Activated T-helper 1 cell treated with anti-CD3 and anti-CD28 coated beads, Interleukin-12 subunit alpha, Interleukin-12 subunit beta, Interleukin-2, Interleukin-4 antibody, amounts not matched to agents 30 ng/mL and 10 ng/mL and 1 ng/mL, durations not matched to agents 14 hours and 24 hours and 36 hours (primary cell): ENCODE results near the gene NEGR1. TPM values are rescaled to one million over a fixed set of nuclear protein-coding genes. Genes with fewer than 3 reads are reported as not detected.

Experiments
- DNase-seq: peaks from one replicate; pipeline ENCODE4 v3.0.0; 2021; ENCODE audit warnings: low spot score
- H3K27ac Mint-ChIP-seq: one replicate; pipeline ENCODE4 v1.8.0; 2021; ENCODE audit warnings: mild to moderate bottlenecking, mixed read lengths
- H3K27me3 Mint-ChIP-seq: one replicate; pipeline ENCODE4 v1.8.0; 2022; ENCODE audit warnings: mild to moderate bottlenecking, moderate library complexity, mixed read lengths; ENCODE audit not compliant: insufficient read depth
- H3K36me3 Mint-ChIP-seq: one replicate; pipeline ENCODE4 v1.8.0; 2021; ENCODE audit warnings: low read depth, mixed read lengths
- H3K4me1 Mint-ChIP-seq: one replicate; pipeline ENCODE4 v1.8.0; 2021; ENCODE audit warnings: low read depth, mixed read lengths
- H3K4me3 Mint-ChIP-seq: one replicate; pipeline ENCODE4 v1.8.0; 2021; ENCODE audit warnings: mild to moderate bottlenecking, moderate library complexity, mixed read lengths
- H3K9me3 Mint-ChIP-seq: one replicate; pipeline ENCODE4 v1.8.0; 2021; ENCODE audit warnings: mixed read lengths
- intact Hi-C: fragments of 100-400 bp; cut with micrococcal nuclease; formaldehyde crosslinking; loops from one replicate; pipeline ENCODE4 v1.15.1; 2024
- total RNA-seq: library from RNA; stranded (reverse); gene quantifications from 2 replicates; pipeline ENCODE4 v1.2.3, GENCODE V29; 2022

The NEGR1 gene
- total RNA-seq, 1 donor from 2014 or later, result not detected

DNA sequence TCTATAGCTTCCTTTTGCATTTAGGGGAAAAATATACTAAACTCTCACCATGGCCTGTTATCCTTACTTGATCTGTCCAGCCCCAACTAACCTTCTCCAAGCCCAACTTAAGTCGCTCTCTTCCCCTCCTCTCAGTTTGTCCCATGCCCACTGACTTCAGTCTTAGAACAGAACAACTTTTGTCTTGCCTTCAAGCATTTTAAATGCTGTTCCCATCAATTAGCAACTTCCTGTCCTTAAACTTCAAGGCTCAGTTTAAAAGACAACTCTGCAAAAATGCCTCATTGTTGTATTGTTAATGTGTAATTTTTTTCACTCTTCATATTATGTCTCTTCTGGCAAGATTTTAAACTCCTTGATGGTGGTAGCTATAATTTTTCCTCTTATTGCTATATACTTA lies 526.9 kb downstream of the NEGR1 start:
- H3K4me3 Mint-ChIP-seq, result no peak overlapping the region
- H3K9me3 Mint-ChIP-seq, result no peaks in the 10 kb centered on the region
- intact Hi-C loops, result no loop called here
- H3K27ac Mint-ChIP-seq, result no peak overlapping the region
- H3K27me3 Mint-ChIP-seq, result no peaks in the 10 kb centered on the region
- no peaks in the 10 kb centered on the region for H3K36me3 Mint-ChIP-seq
- H3K4me1 Mint-ChIP-seq, result no peaks in the 10 kb centered on the region
- DNase-seq, result no peak

DNA sequence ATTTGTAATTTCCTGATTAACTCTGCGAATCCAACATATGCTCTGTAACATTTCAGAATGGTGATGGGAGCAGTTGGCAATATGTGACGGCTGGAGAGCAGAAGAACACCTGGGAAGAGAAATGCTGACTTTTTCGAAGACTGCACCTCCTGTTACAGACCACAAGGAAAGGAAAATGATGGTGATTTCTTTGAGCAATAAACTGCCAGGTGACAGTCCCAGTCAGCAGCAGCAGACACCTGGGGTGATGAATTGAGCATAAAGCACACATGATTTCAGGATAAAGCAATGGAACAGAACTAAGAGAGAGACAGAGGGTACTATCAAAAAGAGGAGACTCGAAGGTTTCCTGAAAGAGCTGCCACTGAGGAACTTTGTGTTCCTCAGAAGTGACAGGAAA lies 528.6 kb downstream of the NEGR1 start:
- Mint-ChIP-seq H3K4me3 (no peak overlapping the region), H3K9me3 (no peaks in the 10 kb centered on the region), H3K27ac (no peak overlapping the region), H3K4me1 (no peaks in the 10 kb centered on the region), H3K27me3 (no peaks in the 10 kb centered on the region), H3K36me3 (no peaks in the 10 kb centered on the region)
- intact Hi-C loops, result no loop called here
- no peak for DNase-seq

DNA sequence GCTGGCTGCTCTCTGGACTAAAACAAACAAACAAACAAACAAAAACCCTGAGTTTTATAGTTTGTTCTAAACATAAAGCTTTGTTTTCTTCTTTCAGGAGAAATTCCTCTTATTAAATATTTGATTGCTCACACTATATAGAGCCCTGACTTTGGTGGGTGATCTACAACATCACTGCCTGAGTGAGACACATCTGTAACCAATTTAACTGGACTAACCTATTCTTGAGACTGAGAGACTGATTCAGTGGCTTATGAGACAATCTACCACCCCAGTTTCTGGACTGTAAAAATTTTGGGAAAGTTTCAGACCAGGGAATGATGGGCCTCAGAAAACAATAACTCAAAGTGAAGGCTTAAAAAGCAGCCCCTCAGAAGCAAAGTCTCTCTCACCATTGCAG lies 537.0 kb downstream of the NEGR1 start:
- Mint-ChIP-seq H3K27ac (no peak overlapping the region), H3K36me3 (no peaks in the 10 kb centered on the region), H3K4me1 (no peaks in the 10 kb centered on the region), H3K4me3 (no peak overlapping the region), H3K27me3 (no peaks in the 10 kb centered on the region), H3K9me3 (no peaks in the 10 kb centered on the region)
- no peak for DNase-seq
- intact Hi-C loops, result no loop called here

DNA sequence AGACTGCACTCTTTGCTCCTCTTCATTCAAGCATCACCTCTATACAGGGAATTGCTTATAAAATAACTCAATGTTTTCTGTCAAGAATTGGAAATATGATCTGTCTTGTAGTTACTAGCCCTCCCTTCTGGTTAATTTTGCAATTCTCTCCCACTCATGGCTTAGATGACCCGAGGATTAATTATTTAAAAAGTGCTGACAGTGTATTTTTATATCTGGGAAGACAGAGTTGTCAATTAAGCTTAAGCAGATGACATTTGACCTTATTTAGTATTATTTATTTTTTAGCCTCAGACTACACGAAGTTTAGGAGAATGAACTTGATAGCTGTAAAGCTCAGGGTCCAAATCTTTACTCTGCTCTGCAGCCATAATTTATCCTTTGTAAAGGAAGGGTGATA lies 538.5 kb downstream of the NEGR1 start:
- Mint-ChIP-seq H3K36me3 (no peaks in the 10 kb centered on the region), H3K27ac (no peak overlapping the region), H3K4me3 (no peak overlapping the region), H3K27me3 (no peaks in the 10 kb centered on the region), H3K4me1 (no peaks in the 10 kb centered on the region), H3K9me3 (no peaks in the 10 kb centered on the region)
- no peak for DNase-seq
- intact Hi-C loops, result no loop called here

DNA sequence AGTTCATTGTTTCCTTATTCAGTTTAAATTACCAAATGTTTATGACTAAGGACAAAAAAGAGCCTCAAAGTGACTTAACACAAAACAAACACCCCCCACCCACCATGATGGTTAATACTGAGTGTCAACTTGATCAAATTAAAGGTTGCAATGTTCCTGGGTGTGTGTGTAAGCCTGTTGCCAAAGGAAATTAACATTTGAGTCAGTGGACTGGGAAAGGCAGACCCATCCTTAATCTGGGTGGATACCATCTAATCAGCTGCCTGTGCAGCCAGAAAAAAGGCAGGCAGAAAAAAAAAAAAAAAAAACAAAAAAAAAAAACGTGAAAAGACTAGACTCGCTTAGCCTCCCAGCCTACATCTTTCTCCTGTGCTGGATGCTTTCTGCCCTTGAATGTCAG lies 543.4 kb downstream of the NEGR1 start:
- no peaks in the 10 kb centered on the region for H3K4me1 Mint-ChIP-seq
- no peak for DNase-seq
- H3K36me3 Mint-ChIP-seq, result no peaks in the 10 kb centered on the region
- H3K9me3 Mint-ChIP-seq, result no peaks in the 10 kb centered on the region
- no peaks in the 10 kb centered on the region for H3K27me3 Mint-ChIP-seq
- no peak overlapping the region for H3K27ac Mint-ChIP-seq
- intact Hi-C loops, result no loop called here
- no peak overlapping the region for H3K4me3 Mint-ChIP-seq

DNA sequence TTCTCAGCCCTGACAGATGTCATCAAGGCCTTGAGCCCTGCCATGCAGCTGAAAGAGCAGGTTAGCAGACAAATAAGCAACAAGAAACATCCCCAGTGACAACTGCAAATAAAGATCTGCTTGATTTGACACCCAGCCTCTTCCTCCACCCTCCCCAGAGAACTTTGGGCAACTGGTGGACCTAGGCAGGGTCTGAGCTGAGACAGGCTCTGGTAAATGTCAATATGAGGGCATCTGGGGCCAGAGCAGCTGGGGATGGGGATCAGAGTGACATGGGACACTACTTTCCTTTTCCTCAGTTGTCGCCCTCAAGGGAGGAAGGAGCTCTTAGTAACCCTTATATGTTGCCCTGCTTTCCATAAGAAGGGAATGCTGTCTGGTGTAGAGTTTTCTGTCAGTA lies 544.1 kb downstream of the NEGR1 start:
- no peaks in the 10 kb centered on the region for H3K27me3 Mint-ChIP-seq
- no peaks in the 10 kb centered on the region for H3K9me3 Mint-ChIP-seq
- intact Hi-C loops, result no loop called here
- no peak overlapping the region for H3K27ac Mint-ChIP-seq
- no peak for DNase-seq
- H3K36me3 Mint-ChIP-seq, result no peaks in the 10 kb centered on the region
- no peak overlapping the region for H3K4me3 Mint-ChIP-seq
- H3K4me1 Mint-ChIP-seq, result no peaks in the 10 kb centered on the region

DNA sequence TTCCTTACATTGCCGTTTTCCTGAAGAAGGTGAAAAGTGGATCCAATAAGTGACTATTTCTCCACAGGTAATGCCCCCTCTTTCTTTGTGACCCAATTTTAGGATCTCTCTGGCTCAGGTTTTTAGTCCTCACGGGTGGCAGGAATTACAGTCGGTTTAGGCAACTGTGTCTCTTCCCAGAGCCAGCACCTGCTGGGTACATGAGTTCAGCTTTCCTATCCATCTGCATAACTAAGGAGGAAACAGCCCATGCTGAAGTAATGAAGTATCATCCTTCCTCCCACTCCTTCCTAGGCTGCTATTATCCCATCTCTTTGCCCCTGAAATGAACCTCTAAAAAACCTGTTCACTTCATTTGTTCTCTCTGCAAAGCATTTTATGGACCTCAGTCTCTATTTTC lies 544.6 kb downstream of the NEGR1 start:
- Mint-ChIP-seq H3K27me3 (no peaks in the 10 kb centered on the region), H3K27ac (no peak overlapping the region), H3K9me3 (no peaks in the 10 kb centered on the region), H3K36me3 (no peaks in the 10 kb centered on the region), H3K4me1 (no peaks in the 10 kb centered on the region), H3K4me3 (no peak overlapping the region)
- intact Hi-C loops, result no loop called here
- no peak for DNase-seq

DNA sequence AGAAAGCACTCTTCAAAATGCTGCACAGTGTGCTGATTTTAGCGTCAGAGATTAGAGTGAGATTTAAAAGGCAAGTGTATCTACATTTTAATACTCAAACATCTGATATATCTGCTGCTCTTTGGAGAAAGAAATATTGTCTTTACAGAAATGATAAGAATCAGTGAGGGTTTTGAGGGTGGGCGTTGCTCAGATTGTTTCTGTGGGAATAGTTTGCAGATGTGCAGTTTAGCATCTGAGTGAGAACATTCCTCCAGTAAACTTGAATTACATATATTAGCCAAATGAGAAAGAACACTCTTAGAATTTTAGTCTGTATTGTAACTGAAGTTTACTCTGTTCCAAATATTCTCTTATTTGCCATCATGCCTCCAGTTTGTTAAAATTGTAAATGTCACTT lies 549.2 kb downstream of the NEGR1 start:
- H3K4me1 Mint-ChIP-seq, result no peaks in the 10 kb centered on the region
- no peaks in the 10 kb centered on the region for H3K36me3 Mint-ChIP-seq
- no peak overlapping the region for H3K27ac Mint-ChIP-seq
- intact Hi-C loops, result no loop called here
- H3K9me3 Mint-ChIP-seq, result no peaks in the 10 kb centered on the region
- no peak overlapping the region for H3K4me3 Mint-ChIP-seq
- no peak for DNase-seq
- H3K27me3 Mint-ChIP-seq, result no peaks in the 10 kb centered on the region

DNA sequence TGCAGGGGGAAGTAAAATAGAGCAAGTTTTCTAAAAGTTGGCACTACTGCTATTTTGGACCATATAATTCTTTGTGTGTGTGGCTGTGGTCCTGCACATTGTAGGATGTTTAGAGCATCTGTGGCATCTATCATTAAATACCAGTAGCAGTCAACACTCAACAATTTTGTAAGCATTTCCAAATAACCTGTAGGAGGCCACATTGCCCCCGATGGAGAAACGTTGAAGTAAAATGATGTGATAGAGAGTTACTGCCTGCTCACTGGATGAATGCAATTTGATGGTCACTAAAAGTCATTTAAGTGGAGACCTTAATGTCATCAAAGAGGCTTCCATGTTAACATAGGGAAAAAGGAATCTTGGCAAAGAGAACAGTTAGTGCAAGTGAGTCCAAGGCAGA lies 560.8 kb downstream of the NEGR1 start:
- no peak for DNase-seq
- Mint-ChIP-seq H3K4me3 (no peak overlapping the region), H3K36me3 (no peaks in the 10 kb centered on the region), H3K27me3 (no peaks in the 10 kb centered on the region), H3K9me3 (no peaks in the 10 kb centered on the region), H3K27ac (no peak overlapping the region), H3K4me1 (no peaks in the 10 kb centered on the region)
- intact Hi-C loops, result no loop called here

DNA sequence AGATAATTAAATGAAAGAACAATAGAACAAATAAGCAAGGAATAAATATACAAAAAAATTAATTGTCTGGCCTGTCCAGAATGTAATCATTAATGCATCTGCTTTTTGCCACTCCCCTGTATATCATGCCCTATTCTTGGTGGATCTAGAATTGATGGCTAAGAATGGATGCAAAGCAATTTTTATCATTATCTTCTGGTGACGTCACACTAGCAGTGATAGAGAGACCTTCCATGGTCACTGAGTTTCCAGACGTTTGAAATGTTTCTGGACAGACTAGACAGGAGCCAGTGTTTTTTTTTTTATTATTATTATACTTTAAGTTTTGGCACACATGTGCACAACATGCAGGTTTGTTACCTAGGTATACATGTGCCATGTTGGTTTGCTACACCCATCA lies 563.0 kb downstream of the NEGR1 start:
- no peak overlapping the region for H3K27ac Mint-ChIP-seq
- intact Hi-C loops, result no loop called here
- no peak overlapping the region for H3K4me3 Mint-ChIP-seq
- no peak for DNase-seq
- H3K9me3 Mint-ChIP-seq, result no peaks in the 10 kb centered on the region
- no peaks in the 10 kb centered on the region for H3K36me3 Mint-ChIP-seq
- H3K27me3 Mint-ChIP-seq, result no peaks in the 10 kb centered on the region
- no peaks in the 10 kb centered on the region for H3K4me1 Mint-ChIP-seq

DNA sequence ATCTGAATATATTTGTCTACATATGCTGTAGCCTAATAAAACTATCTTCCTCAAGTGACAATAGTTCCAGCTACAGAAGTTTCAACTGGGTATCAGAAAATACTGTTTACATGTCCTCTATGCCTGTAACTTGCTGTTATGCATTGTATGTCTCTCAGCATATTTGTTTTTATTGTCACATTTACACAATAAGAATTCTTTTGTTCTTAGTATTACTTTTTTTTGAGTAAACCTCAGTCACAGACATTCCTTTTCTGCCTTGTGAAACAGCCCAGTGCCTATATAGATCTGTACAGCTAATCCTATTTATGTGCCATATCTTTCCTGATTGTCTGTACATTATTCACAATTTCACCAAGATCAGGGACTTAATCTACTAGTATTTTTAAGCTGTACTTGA lies 565.2 kb downstream of the NEGR1 start:
- no peaks in the 10 kb centered on the region for H3K9me3 Mint-ChIP-seq
- no peaks in the 10 kb centered on the region for H3K4me1 Mint-ChIP-seq
- no peak overlapping the region for H3K27ac Mint-ChIP-seq
- no peaks in the 10 kb centered on the region for H3K27me3 Mint-ChIP-seq
- no peak for DNase-seq
- no peaks in the 10 kb centered on the region for H3K36me3 Mint-ChIP-seq
- intact Hi-C loops, result no loop called here
- no peak overlapping the region for H3K4me3 Mint-ChIP-seq

DNA sequence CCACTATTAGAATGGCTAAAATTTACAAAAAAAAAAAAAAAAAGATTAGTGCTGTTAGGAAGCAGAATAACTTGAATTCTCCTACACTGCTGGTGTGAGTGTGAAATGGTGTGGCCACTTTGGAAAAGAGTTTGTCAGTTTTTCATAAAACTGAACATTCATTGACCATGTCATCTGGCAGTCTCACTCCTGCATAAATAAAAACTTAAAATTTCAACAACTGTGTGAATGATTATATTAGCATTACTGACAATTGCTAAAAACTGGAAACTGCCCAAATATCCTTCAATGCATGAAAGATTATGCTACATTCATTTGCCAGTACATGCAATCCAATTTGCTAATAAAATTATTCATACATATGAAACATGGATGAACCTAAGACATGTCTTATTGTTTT lies 570.9 kb downstream of the NEGR1 start:
- no peak overlapping the region for H3K27ac Mint-ChIP-seq
- DNase-seq, result no peak
- no peaks in the 10 kb centered on the region for H3K36me3 Mint-ChIP-seq
- intact Hi-C loops, result no loop called here
- H3K4me3 Mint-ChIP-seq, result no peak overlapping the region
- peaks cover 4% of the 10 kb centered on the region for H3K9me3 Mint-ChIP-seq
- no peaks in the 10 kb centered on the region for H3K27me3 Mint-ChIP-seq
- H3K4me1 Mint-ChIP-seq, result no peaks in the 10 kb centered on the region

DNA sequence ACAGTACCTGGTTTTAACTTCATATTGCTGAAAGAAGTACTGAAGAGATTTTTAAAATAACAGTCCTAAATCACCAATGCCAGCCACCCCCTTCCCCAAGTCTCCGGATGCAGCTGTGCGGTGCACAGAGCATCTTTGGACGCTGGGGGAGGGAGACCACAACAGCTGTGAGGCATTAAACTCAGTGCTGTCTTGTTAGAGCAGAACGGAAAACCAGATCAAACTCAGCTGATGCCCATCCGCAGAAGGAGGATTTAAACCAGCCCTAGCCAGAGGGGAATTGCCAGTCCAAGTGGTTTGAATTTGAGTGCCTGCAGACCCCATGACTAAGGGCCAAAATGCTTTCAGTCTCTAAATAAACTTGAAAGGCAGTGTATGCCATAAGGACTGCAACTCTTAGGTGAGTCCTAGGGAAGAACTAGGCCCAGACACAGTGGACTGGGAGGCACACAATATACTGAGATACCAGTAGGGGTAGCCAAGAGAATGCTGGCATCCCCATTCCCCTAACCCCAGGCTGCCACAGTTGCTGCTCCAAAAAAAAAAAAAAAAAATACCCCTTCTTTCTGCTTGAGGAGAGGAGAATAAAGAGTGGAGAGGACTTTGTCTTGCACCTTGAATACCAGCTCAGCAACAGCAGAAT lies 576.2 kb downstream of the NEGR1 start:
- Mint-ChIP-seq H3K27me3 (no peaks in the 10 kb centered on the region), H3K9me3 (peaks cover 12% of the 10 kb centered on the region), H3K4me3 (no peak overlapping the region), H3K36me3 (no peaks in the 10 kb centered on the region), H3K4me1 (no peaks in the 10 kb centered on the region), H3K27ac (no peak overlapping the region)
- DNase-seq, result no peak
- intact Hi-C loops, result no loop called here

DNA sequence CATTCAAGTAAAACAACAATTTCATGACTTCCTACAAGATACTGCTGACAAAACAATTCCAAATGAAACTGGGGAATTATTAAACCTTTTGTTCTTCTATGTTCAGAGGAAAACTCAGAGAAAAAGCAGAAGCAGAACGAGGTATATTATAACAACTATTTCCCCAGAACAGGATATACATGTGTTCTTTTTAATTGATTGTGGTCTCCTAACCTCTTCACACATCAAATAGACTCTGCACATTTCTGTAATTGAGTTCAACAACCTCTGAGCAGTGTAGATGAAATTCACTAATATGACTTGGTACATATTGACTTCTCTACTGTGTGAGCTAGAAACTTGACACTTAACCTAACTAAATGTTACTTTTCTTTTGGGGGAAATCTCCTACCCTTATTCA lies 584.2 kb downstream of the NEGR1 start:
- no peak for DNase-seq
- Mint-ChIP-seq H3K4me1 (no peaks in the 10 kb centered on the region), H3K4me3 (no peak overlapping the region), H3K9me3 (no peaks in the 10 kb centered on the region), H3K36me3 (no peaks in the 10 kb centered on the region), H3K27me3 (no peaks in the 10 kb centered on the region), H3K27ac (no peak overlapping the region)
- intact Hi-C loops, result no loop called here
